GM21723 (cell line): ENCODE results near the gene PDK2.

Experiments used
- ATAC-seq: cut with Tn5 transposase; IDR thresholded peaks from one replicate; pipeline ENCODE4 v1.9.1; 2021; ENCODE audit warnings: mild to moderate bottlenecking, moderate library complexity; ENCODE audit not compliant: unreplicated experiment

The PDK2 gene

GRCh38 chr17:50148226-50149090, 53.3 kb downstream of the PDK2 start:
- peak; percentile 39 for ATAC-seq

GRCh38 chr17:50149091-50149416, 53.9 kb downstream of the PDK2 start:
- no peak for ATAC-seq

- ATAC-seq, result no peak
Observed at GRCh38 chr17:50149417-50150353, 54.5 kb downstream of the PDK2 start.

GRCh38 chr17:50150354-50151040, 55.3 kb downstream of the PDK2 start, which contains the start of gene PPP1R9B:
Gene PPP1R9B, minus strand, starts transcription at chr17:50150677. Its CDS starts 164 bp downstream, at chr17:50150513.
- no peak for ATAC-seq

- peak; percentile 39 for ATAC-seq
Observed at GRCh38 chr17:50151041-50151936, 56.1 kb downstream of the PDK2 start.

- ATAC-seq, result no peak
Observed at GRCh38 chr17:50151937-50152547, 56.9 kb downstream of the PDK2 start.

- ATAC-seq, result no peak
Observed at GRCh38 chr17:50152736-50153135, 57.6 kb downstream of the PDK2 start.

GRCh38 chr17:50153650-50154575, 58.8 kb downstream of the PDK2 start:
- ATAC-seq, result no peak

- peak; percentile 39 for ATAC-seq
Observed at GRCh38 chr17:50154604-50155003, 59.5 kb downstream of the PDK2 start.

- no peak for ATAC-seq
Observed at GRCh38 chr17:50155115-50155819, 60.1 kb downstream of the PDK2 start.

- no peak for ATAC-seq
Observed at GRCh38 chr17:50157891-50158290, 62.7 kb downstream of the PDK2 start.

- ATAC-seq, result peak; percentile 82
Observed at GRCh38 chr17:50161023-50161910, 66.1 kb downstream of the PDK2 start.
